HepG2 (cell line): ENCODE results near the gene G6PC3. TPM values are rescaled to one million over a fixed set of nuclear protein-coding genes. Genes with fewer than 3 reads are reported as not detected.

ENCODE experiments used
- DMAP1 ChIP-seq: IDR thresholded peaks from 2 replicates; pipeline ENCODE4 v1.6.1; 2016
- EP300 ChIP-seq, 3 experiments: sonication (generic) in 1 of 3; formaldehyde crosslinking in 1 of 3; IDR thresholded peaks; 2 replicates each; pipeline versions ENCODE4 v1.5.1 to v1.6.1; 2011 to 2020; ENCODE audit warnings: low read depth in 2 of 3, low read length in 2 of 3, borderline replicate concordance in 1 of 3, improper control_type of control experiment in 1 of 3, mild to moderate bottlenecking in 1 of 3, missing genetic modification reagents in 1 of 3, moderate library complexity in 1 of 3
- FOXO4 ChIP-seq: sonication (generic); formaldehyde crosslinking; conservative IDR thresholded peaks from 2 replicates; pipeline ENCODE4 v1.8.1; 2023; ENCODE audit warnings: missing genetic modification reagents
- HHEX ChIP-seq: IDR thresholded peaks from 2 replicates; pipeline ENCODE4 v1.6.1; 2016; ENCODE audit warnings: control low read depth
- HNRNPL ChIP-seq: fragments of 200-400 bp; formaldehyde crosslinking; IDR thresholded peaks from 2 replicates; pipeline ENCODE4 v1.6.1; 2017; ENCODE audit warnings: mild to moderate bottlenecking, low read depth, low read length
- MLX ChIP-seq: IDR thresholded peaks from 2 replicates; pipeline ENCODE4 v1.6.1; 2016
- RFXAP ChIP-seq: sonication (generic); formaldehyde crosslinking; IDR thresholded peaks from 2 replicates; pipeline ENCODE4 v1.4.0; 2020; ENCODE audit warnings: missing genetic modification reagents, borderline replicate concordance
- SKIL ChIP-seq: sonication (generic); formaldehyde crosslinking; IDR thresholded peaks from 2 replicates; pipeline ENCODE4 v1.8.0; 2022; ENCODE audit warnings: missing genetic modification reagents, mild to moderate bottlenecking, moderate library complexity, borderline replicate concordance
- TAF1 ChIP-seq: sonication (generic); formaldehyde crosslinking; IDR thresholded peaks from 2 replicates; pipeline ENCODE4 v1.4.0; 2020; ENCODE audit warnings: missing genetic modification reagents
- TFE3 ChIP-seq: IDR thresholded peaks from 2 replicates; pipeline ENCODE4 v1.6.1; 2016
- YEATS2 ChIP-seq: sonication (generic); formaldehyde crosslinking; IDR thresholded peaks from 2 replicates; pipeline ENCODE4 v1.4.0; 2020; ENCODE audit warnings: missing genetic modification reagents, borderline replicate concordance
- ZFP41 ChIP-seq: sonication (generic); formaldehyde crosslinking; IDR thresholded peaks from 2 replicates; pipeline ENCODE4 v1.4.0; 2020; ENCODE audit warnings: mild to moderate bottlenecking, missing genetic modification reagents, borderline replicate concordance
- ZMAT5 ChIP-seq: sonication (generic); formaldehyde crosslinking; IDR thresholded peaks from 2 replicates; pipeline ENCODE4 v1.5.0; 2020; ENCODE audit warnings: mild to moderate bottlenecking, low read depth, missing genetic modification reagents, borderline replicate concordance
- ZNF552 ChIP-seq: sonication (generic); formaldehyde crosslinking; IDR thresholded peaks from 2 replicates; pipeline ENCODE4 v1.9.0; 2022; ENCODE audit warnings: missing genetic modification reagents, mild to moderate bottlenecking, borderline replicate concordance
- ZNF569 ChIP-seq: sonication (generic); formaldehyde crosslinking; IDR thresholded peaks from 2 replicates; pipeline ENCODE4 v1.5.0; 2020; ENCODE audit warnings: mild to moderate bottlenecking, missing genetic modification reagents, moderate library complexity, borderline replicate concordance
- ZNF570 ChIP-seq: sonication (generic); formaldehyde crosslinking; IDR thresholded peaks from 2 replicates; pipeline ENCODE4 v1.4.0; 2020; ENCODE audit warnings: mild to moderate bottlenecking, missing genetic modification reagents, borderline replicate concordance
- ZNF576 ChIP-seq: sonication (generic); formaldehyde crosslinking; IDR thresholded peaks from 2 replicates; pipeline ENCODE4 v1.4.0; 2020; ENCODE audit warnings: mild to moderate bottlenecking, missing genetic modification reagents
- ZNF7 ChIP-seq: IDR thresholded peaks from 2 replicates; pipeline ENCODE4 v1.6.1; 2016; ENCODE audit warnings: missing biosample characterization, missing genetic modification reagents
- ZNF703 ChIP-seq: sonication (generic); formaldehyde crosslinking; IDR thresholded peaks from 2 replicates; pipeline ENCODE4 v1.5.1; 2020; ENCODE audit warnings: missing genetic modification reagents, mild to moderate bottlenecking, moderate library complexity, borderline replicate concordance
- ZNF704 ChIP-seq: sonication (generic); formaldehyde crosslinking; IDR thresholded peaks from 2 replicates; pipeline ENCODE4 v1.8.1; 2023; ENCODE audit warnings: mild to moderate bottlenecking, inconsistent platforms, moderate library complexity, missing genetic modification reagents, borderline replicate concordance
- polyA plus RNA-seq, 8 experiments: library from polyadenylated mRNA; depleted of rRNA in 3 of 8; stranded (reverse) in 7 of 8; unstranded in 1 of 8; fragments of >200 nt; fragmentation: Illumina TruSeq in 4 of 8; extraction: Trizol in 4 of 8; gene quantifications; 2 replicates each; pipeline versions ENCODE4 v1.2.1 to v1.2.3, GENCODE V29; 2011 to 2016; ENCODE audit warnings: low read depth in 4 of 8, missing spikeins in 1 of 8, mixed read lengths in 1 of 8; ENCODE audit not compliant: insufficient read depth in 1 of 8
- total RNA-seq, 5 experiments: library from RNA; depleted of rRNA; stranded (reverse); fragments of >200 nt; fragmentation: Illumina TruSeq; extraction: Trizol; gene quantifications; 2 replicates each; pipeline ENCODE4 v1.2.3, GENCODE V29; 2016; ENCODE audit warnings: low read depth in 1 of 5

G6PC3 gene
- total and polyA plus RNA-seq, 2 of the 13 experiments (the other 11 are each of a cell fraction or from before 2014, with no cell fraction given) = 38.5 to 75.8 TPM

GRCh38 chr17:44110823-44111633 lies 40.5 kb downstream of the G6PC3 start (continued):
- TF ChIP-seq ZNF570 (CRISPR knock-in tag) (no peak), RFXAP (CRISPR knock-in tag) (peak; percentile 88; the same call in 1 of the 2 replicates), TFE3 (CRISPR knock-in tag) (peak; percentile 65; the same call in 1 of the 2 replicates), HNRNPL (peak; percentile 97), ZNF703 (peak; percentile 95; the same call in 1 of the 2 replicates), ZNF704 (no peak; the same call in 1 of the 2 replicates), FOXO4 (CRISPR knock-in tag) (no peak), ZNF552 (no peak; the same call in 1 of the 2 replicates), EP300 (IDR thresholded peaks at IDR 0.05; ENCODE audit: low read depth in 2 of 2, low read length in 2 of 2) (peak; percentile 93 to 96), EP300 (CRISPR knock-in tag; IDR thresholded peaks at IDR 0.05; ENCODE audit: borderline replicate concordance) (peak; percentile 91), DMAP1 (CRISPR knock-in tag) (peak; percentile 79), ZNF576 (CRISPR knock-in tag) (no peak), ZMAT5 (CRISPR knock-in tag) (no peak), MLX (peak; percentile 94), ZNF569 (0 out of 2 replicates have a peak, but pooled peaks have one; percentile 55), YEATS2 (peak; percentile 80; the same call in 1 of the 2 replicates), ZNF7 (CRISPR knock-in tag) (no peak), HHEX (CRISPR knock-in tag) (peak; percentile 34; the same call in 1 of the 2 replicates), ZFP41 (CRISPR knock-in tag) (peak; percentile 59; the same call in 1 of the 2 replicates), SKIL (CRISPR knock-in tag) (peak; percentile 99), TAF1 (peak; percentile 92)
